NCI-H510A treated with DMSO at 0.1 percent for 48 hours (cell line): ENCODE data around the gene FN3KRP.
A peak's percentile ranks its signal among the peaks of the same experiment; 100 is the strongest.

Experiments
- DNase-seq: peaks from one replicate; lab custom pipeline; 2025; lab: John Stamatoyannopoulos, UW

The FN3KRP gene

GRCh38 chr17:82716203-82717010 is at the start of gene FN3KRP:
Gene FN3KRP (plus strand): TSS chr17:82716706. CDS start chr17:82716756, 50 bp downstream.
- peak; percentile 74 for DNase-seq

GRCh38 chr17:82666931-82667667 is 49.4 kb upstream of the FN3KRP start:
- no peak for DNase-seq

- DNase-seq: no peak
Measured at GRCh38 chr17:82667668-82668000, 48.9 kb upstream of the FN3KRP start.

GRCh38 chr17:82668024-82668630 is 48.4 kb upstream of the FN3KRP start:
- DNase-seq: no peak

- DNase-seq: no peak
Measured at GRCh38 chr17:82668631-82669099, 47.8 kb upstream of the FN3KRP start.

GRCh38 chr17:82670661-82671450 is 45.6 kb upstream of the FN3KRP start:
- no peak for DNase-seq

GRCh38 chr17:82674656-82675475 is 41.6 kb upstream of the FN3KRP start:
- no peak for DNase-seq

- DNase-seq: no peak
Measured at GRCh38 chr17:82675476-82676245, 40.8 kb upstream of the FN3KRP start.

- no peak for DNase-seq
Measured at GRCh38 chr17:82677353-82677925, 39.1 kb upstream of the FN3KRP start.

GRCh38 chr17:82678265-82678891 is 38.1 kb upstream of the FN3KRP start:
- DNase-seq: no peak

- DNase-seq: no peak
Measured at GRCh38 chr17:82679586-82680465, 36.7 kb upstream of the FN3KRP start.

- no peak for DNase-seq
Measured at GRCh38 chr17:82681547-82681946, 35.0 kb upstream of the FN3KRP start.

GRCh38 chr17:82683534-82683933 is 33.0 kb upstream of the FN3KRP start:
- no peak for DNase-seq

GRCh38 chr17:82684228-82684841 is 32.2 kb upstream of the FN3KRP start:
- no peak for DNase-seq

GRCh38 chr17:82685291-82685690 is 31.2 kb upstream of the FN3KRP start:
- DNase-seq: no peak

GRCh38 chr17:82686366-82687324 is 29.9 kb upstream of the FN3KRP start:
- DNase-seq: no peak

GRCh38 chr17:82687375-82687861 is 29.1 kb upstream of the FN3KRP start:
- no peak for DNase-seq
